Activated naive CD4-positive, alpha-beta T cell treated with anti-CD3 and anti-CD28 coated beads for 36 hours (primary cell): ENCODE results near the gene FOXD4L6. TPM values are rescaled to one million over a fixed set of nuclear protein-coding genes. Genes with fewer than 3 reads are reported as not detected.
"Not testable (repeated sequence)": the region's sequence is repeated elsewhere in the genome, so short reads cannot be mapped to it uniquely, and the experiment has no call there.

ENCODE experiments used
- CTCF ChIA-PET: fragments of 350-600 bp; sonication (Branson Sonifier 250); formaldehyde crosslinking; loops from one replicate; lab custom pipeline; 2021; ENCODE audit warnings: antibody characterized with exemption; lab: Charles Lee
- DNase-seq: peaks from one replicate; pipeline ENCODE4 v3.0.0-alpha.2; 2020
- H3K27ac Mint-ChIP-seq: one replicate; pipeline ENCODE4 v1.8.0; 2021; ENCODE audit warnings: mild to moderate bottlenecking, mixed read lengths
- H3K27me3 Mint-ChIP-seq: one replicate; pipeline ENCODE4 v1.8.0; 2021; ENCODE audit warnings: low read depth, mixed read lengths
- H3K36me3 Mint-ChIP-seq: one replicate; pipeline ENCODE4 v1.8.0; 2021; ENCODE audit warnings: low read depth, mixed read lengths
- H3K4me1 Mint-ChIP-seq: one replicate; pipeline ENCODE4 v1.8.0; 2021; ENCODE audit warnings: low read depth, mixed read lengths
- H3K4me3 Mint-ChIP-seq: one replicate; pipeline ENCODE4 v1.8.0; 2021; ENCODE audit warnings: mild to moderate bottlenecking, moderate library complexity, mixed read lengths
- H3K9me3 Mint-ChIP-seq: one replicate; pipeline ENCODE4 v1.8.0; 2021; ENCODE audit warnings: mixed read lengths
- intact Hi-C: fragments of 100-400 bp; cut with micrococcal nuclease; formaldehyde crosslinking; loops from one replicate; pipeline ENCODE4 v1.15.1; 2023
- total RNA-seq, 2 experiments: library from RNA; stranded (reverse); gene quantifications; one replicate each; pipeline ENCODE4 v1.2.3, GENCODE V29; 2021

Gene FOXD4L6
- total RNA-seq, result not detected

- H3K4me1 Mint-ChIP-seq, intact Hi-C loops, CTCF ChIA-PET, H3K9me3 Mint-ChIP-seq, H3K4me3 Mint-ChIP-seq, DNase-seq, H3K36me3 Mint-ChIP-seq, H3K27me3 Mint-ChIP-seq, H3K27ac Mint-ChIP-seq: not testable (repeated sequence)
Observed at GRCh38 chr9:41128581-41128980, at the start of gene FOXD4L6. Gene FOXD4L6, minus strand, starts transcription at chr9:41128681. Its CDS starts 298 bp downstream, at chr9:41128383.

- DNase-seq, H3K27ac Mint-ChIP-seq, H3K27me3 Mint-ChIP-seq, intact Hi-C loops, H3K36me3 Mint-ChIP-seq, H3K9me3 Mint-ChIP-seq, H3K4me1 Mint-ChIP-seq, H3K4me3 Mint-ChIP-seq, CTCF ChIA-PET: not testable (repeated sequence)
Observed at GRCh38 chr9:41174994-41175393, 46.5 kb upstream of the FOXD4L6 start.

DNA sequence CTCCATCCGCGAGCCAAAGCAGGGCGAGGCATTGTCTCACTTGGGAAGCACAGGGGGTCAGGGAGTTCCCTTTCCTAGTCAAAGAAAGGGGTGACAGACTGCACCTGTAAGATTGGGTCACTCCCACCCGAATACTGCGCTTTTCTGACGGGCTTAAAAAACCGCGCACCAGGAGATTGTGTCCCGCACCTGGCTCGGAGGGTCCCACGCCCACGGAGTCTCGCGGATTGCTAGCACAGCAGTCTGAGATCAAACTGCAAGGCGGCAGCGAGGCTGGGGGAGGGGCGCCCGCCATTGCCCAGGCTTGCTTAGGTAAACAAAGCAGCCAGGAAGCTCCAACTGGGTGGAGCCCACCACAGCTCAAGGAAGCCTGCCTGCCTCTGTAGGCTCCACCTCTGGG, 21.6 kb upstream of the FOXD4L6 start:
- DNase-seq, CTCF ChIA-PET, H3K4me3 Mint-ChIP-seq, intact Hi-C loops, H3K27ac Mint-ChIP-seq, H3K9me3 Mint-ChIP-seq, H3K27me3 Mint-ChIP-seq, H3K36me3 Mint-ChIP-seq, H3K4me1 Mint-ChIP-seq: not testable (repeated sequence)

DNA sequence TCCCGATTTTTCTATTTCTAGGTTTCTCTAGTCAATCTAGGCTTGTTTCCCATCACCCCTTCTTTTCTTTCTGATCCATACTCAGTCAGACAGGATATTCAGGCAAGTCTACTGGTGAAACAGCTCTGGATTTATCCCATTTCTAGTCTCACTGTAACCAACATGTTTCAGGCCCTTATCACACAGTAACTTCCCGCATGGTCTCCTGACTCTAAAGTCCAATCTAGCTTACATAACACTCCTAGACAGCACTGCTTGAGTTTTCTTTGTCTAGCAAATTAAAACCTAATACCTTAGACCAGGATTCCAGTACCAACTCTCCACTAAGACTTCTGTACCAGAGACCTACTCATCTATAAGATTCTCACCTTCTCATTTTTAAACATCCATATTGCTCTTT, 13.4 kb upstream of the FOXD4L6 start:
- H3K27ac Mint-ChIP-seq, H3K4me1 Mint-ChIP-seq, CTCF ChIA-PET, DNase-seq, H3K4me3 Mint-ChIP-seq, H3K36me3 Mint-ChIP-seq, H3K9me3 Mint-ChIP-seq, intact Hi-C loops, H3K27me3 Mint-ChIP-seq: not testable (repeated sequence)

DNA sequence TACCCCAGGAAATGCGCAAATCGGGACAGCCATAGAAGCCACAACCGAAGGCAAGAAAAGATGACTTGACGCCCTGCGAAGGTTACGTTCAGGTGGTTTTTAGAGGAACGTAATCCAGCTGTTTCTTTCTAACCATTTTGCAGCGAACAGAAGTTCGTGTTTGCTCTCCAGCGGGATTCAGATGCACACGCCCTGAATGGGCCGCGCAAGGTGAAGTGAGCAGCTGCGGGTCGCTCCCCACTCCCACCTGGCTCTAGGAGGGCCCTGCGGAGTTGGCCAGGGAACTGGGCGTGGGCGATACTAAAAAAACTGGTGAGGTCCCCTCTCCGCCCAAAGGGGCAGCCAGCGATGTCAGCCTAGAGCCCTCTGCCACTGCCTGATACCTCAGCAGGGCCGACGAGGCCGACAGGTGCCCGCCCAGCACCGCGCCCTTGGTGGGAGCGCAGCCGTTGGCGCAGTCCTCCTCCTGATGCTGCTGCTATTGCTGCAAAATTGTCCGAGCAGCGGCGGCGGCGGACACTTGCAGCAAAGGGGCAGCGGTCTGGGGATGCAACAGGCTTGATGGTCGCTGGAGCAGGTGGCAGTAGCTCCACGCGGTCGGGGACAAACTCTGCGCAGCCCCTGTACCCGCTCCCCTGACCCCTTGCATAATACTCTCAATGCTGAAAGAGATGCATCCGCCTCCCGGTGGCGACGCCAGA, 1.6 kb downstream of the FOXD4L6 start:
- H3K4me3 Mint-ChIP-seq, H3K27me3 Mint-ChIP-seq, H3K27ac Mint-ChIP-seq, H3K4me1 Mint-ChIP-seq, intact Hi-C loops, H3K9me3 Mint-ChIP-seq, DNase-seq, CTCF ChIA-PET, H3K36me3 Mint-ChIP-seq: not testable (repeated sequence)

GRCh38 chr9:41125936-41126335, 2.5 kb downstream of the FOXD4L6 start:
- H3K9me3 Mint-ChIP-seq, DNase-seq, H3K4me3 Mint-ChIP-seq, H3K36me3 Mint-ChIP-seq, CTCF ChIA-PET, H3K4me1 Mint-ChIP-seq, H3K27ac Mint-ChIP-seq, H3K27me3 Mint-ChIP-seq, intact Hi-C loops: not testable (repeated sequence)

DNA sequence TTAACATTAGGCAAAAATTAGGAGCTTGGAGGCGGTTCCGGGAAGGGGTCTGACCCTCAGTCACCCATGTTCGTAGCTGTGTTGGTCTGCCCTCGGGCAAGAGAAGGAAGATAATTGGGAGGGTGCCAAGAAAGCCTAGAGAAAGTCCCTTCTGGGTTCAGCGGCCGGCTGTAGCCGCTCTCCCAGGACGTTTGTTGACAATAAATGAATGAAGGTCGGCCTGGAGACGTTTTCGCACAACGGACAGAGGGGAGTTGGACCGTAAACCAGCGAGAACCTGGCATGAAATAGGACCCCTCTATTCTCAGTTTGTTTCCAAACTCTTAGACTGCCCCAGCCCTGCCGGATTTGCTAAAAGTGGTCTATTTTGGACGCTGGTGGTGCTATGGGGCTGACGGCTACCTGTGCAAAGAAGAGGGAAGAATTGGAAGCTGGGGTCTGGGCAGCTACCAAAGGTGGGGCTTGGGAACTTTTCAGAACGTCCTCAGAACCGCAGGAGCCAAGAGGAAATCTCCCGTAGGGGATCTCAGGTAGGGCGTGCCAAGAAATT, 3.3 kb downstream of the FOXD4L6 start:
- DNase-seq, H3K4me1 Mint-ChIP-seq, H3K27me3 Mint-ChIP-seq, H3K36me3 Mint-ChIP-seq, H3K27ac Mint-ChIP-seq, H3K4me3 Mint-ChIP-seq, intact Hi-C loops, H3K9me3 Mint-ChIP-seq, CTCF ChIA-PET: not testable (repeated sequence)

GRCh38 chr9:41124250-41125108, 4.0 kb downstream of the FOXD4L6 start:
- H3K27me3 Mint-ChIP-seq, intact Hi-C loops, H3K36me3 Mint-ChIP-seq, H3K9me3 Mint-ChIP-seq, H3K27ac Mint-ChIP-seq, H3K4me3 Mint-ChIP-seq, DNase-seq, CTCF ChIA-PET, H3K4me1 Mint-ChIP-seq: not testable (repeated sequence)

- intact Hi-C loops, CTCF ChIA-PET, H3K27me3 Mint-ChIP-seq, H3K9me3 Mint-ChIP-seq, H3K36me3 Mint-ChIP-seq, DNase-seq, H3K27ac Mint-ChIP-seq, H3K4me1 Mint-ChIP-seq, H3K4me3 Mint-ChIP-seq: not testable (repeated sequence)
Observed at GRCh38 chr9:41123812-41124211, 4.7 kb downstream of the FOXD4L6 start.

DNA sequence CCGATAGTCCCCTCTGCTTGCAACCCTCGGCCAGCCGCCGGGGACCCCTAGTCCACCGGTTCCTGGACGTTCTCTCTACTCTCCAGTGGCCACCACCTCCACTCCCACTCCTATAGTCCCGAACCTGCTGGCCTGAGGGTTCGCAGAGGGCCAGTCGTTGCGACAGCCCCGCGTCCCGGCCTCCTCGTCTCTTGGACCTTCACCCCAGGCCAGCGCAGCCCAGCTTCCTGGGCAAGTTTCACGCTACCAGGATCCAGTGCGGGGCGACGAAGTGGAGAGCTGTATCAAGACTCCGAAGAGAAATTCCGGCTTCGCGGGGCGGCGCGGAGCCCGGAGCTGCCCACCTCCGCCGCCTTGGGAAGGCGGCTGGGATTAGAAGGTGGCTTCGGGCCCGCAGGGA, 5.1 kb downstream of the FOXD4L6 start:
- DNase-seq, H3K27me3 Mint-ChIP-seq, H3K36me3 Mint-ChIP-seq, intact Hi-C loops, H3K4me1 Mint-ChIP-seq, H3K27ac Mint-ChIP-seq, CTCF ChIA-PET, H3K4me3 Mint-ChIP-seq, H3K9me3 Mint-ChIP-seq: not testable (repeated sequence)

DNA sequence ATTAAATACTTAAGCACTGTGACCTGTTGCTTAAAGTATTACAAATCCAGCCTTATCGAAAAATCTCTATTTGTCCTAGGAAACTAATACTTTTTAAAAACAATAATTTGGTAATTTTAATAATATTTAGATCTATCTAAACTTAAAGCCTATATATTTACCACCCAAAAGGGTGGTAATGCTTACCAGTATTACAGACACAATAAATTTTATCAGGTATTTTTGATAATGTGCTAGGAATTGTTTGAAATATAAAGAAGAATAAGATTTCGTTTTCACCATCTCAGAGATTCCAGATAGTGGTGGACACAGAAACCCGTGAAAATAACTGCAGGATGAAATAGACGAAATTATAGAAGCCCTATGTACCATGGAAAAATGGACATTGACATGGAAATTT, 7.8 kb downstream of the FOXD4L6 start:
- H3K27me3 Mint-ChIP-seq, DNase-seq, H3K9me3 Mint-ChIP-seq, H3K4me3 Mint-ChIP-seq, H3K4me1 Mint-ChIP-seq, CTCF ChIA-PET, H3K27ac Mint-ChIP-seq, H3K36me3 Mint-ChIP-seq, intact Hi-C loops: not testable (repeated sequence)

GRCh38 chr9:41119719-41120118, 8.8 kb downstream of the FOXD4L6 start:
- intact Hi-C loops, H3K9me3 Mint-ChIP-seq: not testable (repeated sequence)

GRCh38 chr9:41119311-41119710, 9.2 kb downstream of the FOXD4L6 start:
- intact Hi-C loops, CTCF ChIA-PET, H3K27me3 Mint-ChIP-seq, H3K27ac Mint-ChIP-seq, H3K4me3 Mint-ChIP-seq, H3K36me3 Mint-ChIP-seq, H3K9me3 Mint-ChIP-seq, H3K4me1 Mint-ChIP-seq, DNase-seq: not testable (repeated sequence)

More at GRCh38 chr9:41119719-41120118, 8.8 kb downstream of the FOXD4L6 start:
- CTCF ChIA-PET, H3K27ac Mint-ChIP-seq, H3K36me3 Mint-ChIP-seq, H3K4me3 Mint-ChIP-seq, DNase-seq, H3K4me1 Mint-ChIP-seq, H3K27me3 Mint-ChIP-seq: not testable (repeated sequence)
